ENCODE measurements around the gene GBX1. TPM values are rescaled to one million over a fixed set of nuclear protein-coding genes. Genes with fewer than 3 reads are reported as not detected.

Gene GBX1
- polyA plus RNA-seq, 2 of the 4 experiments (the other 2 are of a cell fraction), result not detected

Other genes with a start within 250 kb of the GBX1 start
- gene KCNH2, start 189.4 kb downstream of the GBX1 start, polyA plus RNA-seq (2011; rRNA removed), result 0.26 and 0.44 TPM in 2 replicates
- 0.41 to 0.45 TPM (median 0.41 TPM) in 3 replicates for gene KCNH2, start 189.4 kb downstream of the GBX1 start, polyA plus RNA-seq (2017; fragmentation: RNase III; extraction: RNeasy Plus Mini Kit Qiagen cat#74134 plus additional on column Dnase treatment)
- gene NOS3, start 176.7 kb downstream of the GBX1 start, polyA plus RNA-seq (2011; rRNA removed), result 0.42 and 0.52 TPM in 2 replicates
- 0.46 to 0.71 TPM (median 0.51 TPM) in 3 replicates for gene NOS3, start 176.7 kb downstream of the GBX1 start, polyA plus RNA-seq (2017; fragmentation: RNase III; extraction: RNeasy Plus Mini Kit Qiagen cat#74134 plus additional on column Dnase treatment)
- gene ATG9B, start 143.2 kb downstream of the GBX1 start, polyA plus RNA-seq (2011; rRNA removed), result 0.06 and 0.19 TPM in 2 replicates
- 0.17 to 0.23 TPM (median 0.21 TPM) in 3 replicates for gene ATG9B, start 143.2 kb downstream of the GBX1 start, polyA plus RNA-seq (2017; fragmentation: RNase III; extraction: RNeasy Plus Mini Kit Qiagen cat#74134 plus additional on column Dnase treatment)
- 19.6 and 22.7 TPM in 2 replicates for gene ABCB8, start 139.2 kb downstream of the GBX1 start, polyA plus RNA-seq (2011; rRNA removed)
- gene ABCB8, start 139.2 kb downstream of the GBX1 start, polyA plus RNA-seq (2017; fragmentation: RNase III; extraction: RNeasy Plus Mini Kit Qiagen cat#74134 plus additional on column Dnase treatment), result 34.3 to 41.1 TPM (median 38.6 TPM) in 3 replicates
- 4.1 and 4.4 TPM in 2 replicates for gene ASIC3, start 119.2 kb downstream of the GBX1 start, polyA plus RNA-seq (2011; rRNA removed)
- gene ASIC3, start 119.2 kb downstream of the GBX1 start, polyA plus RNA-seq (2017; fragmentation: RNase III; extraction: RNeasy Plus Mini Kit Qiagen cat#74134 plus additional on column Dnase treatment), result 7.5 to 11.4 TPM (median 9.8 TPM) in 3 replicates
- 29.6 and 30.0 TPM in 2 replicates for gene CDK5, start 109.8 kb downstream of the GBX1 start, polyA plus RNA-seq (2011; rRNA removed)
- gene CDK5, start 109.8 kb downstream of the GBX1 start, polyA plus RNA-seq (2017; fragmentation: RNase III; extraction: RNeasy Plus Mini Kit Qiagen cat#74134 plus additional on column Dnase treatment), result 41.2 to 51.0 TPM (median 50.3 TPM) in 3 replicates
- 99.6 and 112 TPM in 2 replicates for gene SLC4A2, start 108.1 kb downstream of the GBX1 start, polyA plus RNA-seq (2011; rRNA removed)
- 253 to 280 TPM (median 275 TPM) in 3 replicates for gene SLC4A2, start 108.1 kb downstream of the GBX1 start, polyA plus RNA-seq (2017; fragmentation: RNase III; extraction: RNeasy Plus Mini Kit Qiagen cat#74134 plus additional on column Dnase treatment)
- gene FASTK, start 86.9 kb downstream of the GBX1 start, polyA plus RNA-seq (2011; rRNA removed), result 38.5 and 51.7 TPM in 2 replicates
- gene FASTK, start 86.9 kb downstream of the GBX1 start, polyA plus RNA-seq (2017; fragmentation: RNase III; extraction: RNeasy Plus Mini Kit Qiagen cat#74134 plus additional on column Dnase treatment), result 66.0 to 78.6 TPM (median 72.4 TPM) in 3 replicates
- 12.4 and 14.0 TPM in 2 replicates for gene TMUB1, start 84.2 kb downstream of the GBX1 start, polyA plus RNA-seq (2011; rRNA removed)
- gene TMUB1, start 84.2 kb downstream of the GBX1 start, polyA plus RNA-seq (2017; fragmentation: RNase III; extraction: RNeasy Plus Mini Kit Qiagen cat#74134 plus additional on column Dnase treatment), result 31.5 to 37.7 TPM (median 37.3 TPM) in 3 replicates
- gene AGAP3, start 81.2 kb downstream of the GBX1 start, polyA plus RNA-seq (2011; rRNA removed), result 33.8 and 34.1 TPM in 2 replicates
- 42.6 to 45.9 TPM (median 43.1 TPM) in 3 replicates for gene AGAP3, start 81.2 kb downstream of the GBX1 start, polyA plus RNA-seq (2017; fragmentation: RNase III; extraction: RNeasy Plus Mini Kit Qiagen cat#74134 plus additional on column Dnase treatment)
- not detected in 2 replicates for gene ASB10, start 19.6 kb upstream of the GBX1 start, polyA plus RNA-seq (2011; rRNA removed)
- not detected in 3 replicates for gene ASB10, start 19.6 kb upstream of the GBX1 start, polyA plus RNA-seq (2017; fragmentation: RNase III; extraction: RNeasy Plus Mini Kit Qiagen cat#74134 plus additional on column Dnase treatment)
- gene H2BK1, start 42.8 kb upstream of the GBX1 start, polyA plus RNA-seq (2011; rRNA removed), result not detected in 2 replicates
- not detected in 3 replicates for gene H2BK1, start 42.8 kb upstream of the GBX1 start, polyA plus RNA-seq (2017; fragmentation: RNase III; extraction: RNeasy Plus Mini Kit Qiagen cat#74134 plus additional on column Dnase treatment)
- 47.8 and 53.8 TPM in 2 replicates for gene ABCF2, start 59.5 kb upstream of the GBX1 start, polyA plus RNA-seq (2011; rRNA removed)
- 69.1 to 76.3 TPM (median 70.9 TPM) in 3 replicates for gene ABCF2, start 59.5 kb upstream of the GBX1 start, polyA plus RNA-seq (2017; fragmentation: RNase III; extraction: RNeasy Plus Mini Kit Qiagen cat#74134 plus additional on column Dnase treatment)
- 14.9 and 17.2 TPM in 2 replicates for gene CHPF2, start 64.8 kb upstream of the GBX1 start, polyA plus RNA-seq (2011; rRNA removed)
- 24.7 to 29.6 TPM (median 28.0 TPM) in 3 replicates for gene CHPF2, start 64.8 kb upstream of the GBX1 start, polyA plus RNA-seq (2017; fragmentation: RNase III; extraction: RNeasy Plus Mini Kit Qiagen cat#74134 plus additional on column Dnase treatment)
- gene SMARCD3, start 81.0 kb upstream of the GBX1 start, polyA plus RNA-seq (2011; rRNA removed), result 12.5 and 14.5 TPM in 2 replicates
- 10.6 to 11.9 TPM (median 11.6 TPM) in 3 replicates for gene SMARCD3, start 81.0 kb upstream of the GBX1 start, polyA plus RNA-seq (2017; fragmentation: RNase III; extraction: RNeasy Plus Mini Kit Qiagen cat#74134 plus additional on column Dnase treatment)
- gene NUB1, start 174.1 kb upstream of the GBX1 start, polyA plus RNA-seq (2011; rRNA removed), result 65.6 and 105 TPM in 2 replicates
- gene NUB1, start 174.1 kb upstream of the GBX1 start, polyA plus RNA-seq (2017; fragmentation: RNase III; extraction: RNeasy Plus Mini Kit Qiagen cat#74134 plus additional on column Dnase treatment), result 42.5 to 45.1 TPM (median 45.0 TPM) in 3 replicates
- gene WDR86, start 242.3 kb upstream of the GBX1 start, polyA plus RNA-seq (2011; rRNA removed), result 0.19 and 0.44 TPM in 2 replicates
- gene WDR86, start 242.3 kb upstream of the GBX1 start, polyA plus RNA-seq (2017; fragmentation: RNase III; extraction: RNeasy Plus Mini Kit Qiagen cat#74134 plus additional on column Dnase treatment), result 0.17 to 0.28 TPM (median 0.18 TPM) in 3 replicates